Panc1 (cell line): ENCODE measurements around the gene KLB. TPM values are rescaled to one million over a fixed set of nuclear protein-coding genes. Genes with fewer than 3 reads are reported as not detected.
"Not testable (repeated sequence)": the region's sequence is repeated elsewhere in the genome, so short reads cannot be mapped to it uniquely, and the experiment has no call there.

ENCODE experiments used
- ATAC-seq: fragments of 200-7000 bp; cut with Tn5 transposase; 2 replicates; pipeline ENCODE4 v1.9.1; 2020; ENCODE audit warnings: mild to moderate bottlenecking, moderate library complexity
- BruUV-seq: library from RNA; stranded (reverse); fragments of 400-500 nt; replicated peaks from 2 replicates; lab custom pipeline; 2021; lab: Mats Ljungman, UMichigan
- CTCF ChIA-PET: fragments of 300-600 bp; sonication (Branson Sonifier 250); formaldehyde crosslinking; loops from one replicate; lab custom pipeline; 2022; ENCODE audit warnings: antibody characterized with exemption; lab: Charles Lee
- POLR2A ChIA-PET: fragments of 300-600 bp; sonication (Branson Sonifier 250); formaldehyde crosslinking; loops from one replicate; lab custom pipeline; 2022; ENCODE audit warnings: antibody characterized with exemption; lab: Charles Lee
- DNase-seq: peaks from one replicate; pipeline ENCODE4 v3.0.0-alpha.2; 2010; ENCODE audit warnings: low read depth, low spot score
- H3K27ac ChIP-seq: 2 replicates; pipeline ENCODE4 v1.5.1; 2011; ENCODE audit warnings: mild to moderate bottlenecking, low read length, inconsistent platforms
- H3K27me3 ChIP-seq: fragments of 200-500 bp; sonication (Bioruptor generic); 2 replicates; pipeline ENCODE4 v1.6.0; 2014; ENCODE audit warnings: low read length, inconsistent platforms; ENCODE audit not compliant: control insufficient read depth, insufficient read depth
- H3K36me3 ChIP-seq: fragments of 200-500 bp; sonication (Bioruptor generic); 2 replicates; pipeline ENCODE4 v1.5.1; 2014; ENCODE audit warnings: inconsistent platforms, mild to moderate bottlenecking, low read length, moderate library complexity; ENCODE audit not compliant: control insufficient read depth, insufficient read depth
- H3K4me1 ChIP-seq: 2 replicates; pipeline ENCODE4 v1.5.1; 2011; ENCODE audit warnings: inconsistent platforms, mild to moderate bottlenecking, low read length, moderate library complexity; ENCODE audit not compliant: control insufficient read depth, insufficient read depth
- H3K4me3 ChIP-seq, 2 experiments: 2 replicates each; pipeline ENCODE4 v1.5.1; 2011 to 2012; ENCODE audit warnings: low read depth in 2 of 2, low read length in 2 of 2, mild to moderate bottlenecking in 2 of 2, inconsistent platforms in 1 of 2, moderate library complexity in 1 of 2
- H3K9me3 ChIP-seq: fragments of 200-500 bp; sonication (Bioruptor generic); 2 replicates; pipeline ENCODE4 v1.5.1; 2014; ENCODE audit warnings: low read depth, mild to moderate bottlenecking, inconsistent platforms, low read length, moderate library complexity; ENCODE audit not compliant: control insufficient read depth, insufficient read depth
- POLR2AphosphoS5 ChIP-seq: IDR thresholded peaks from 2 replicates; pipeline ENCODE4 v1.6.1; 2012; ENCODE audit warnings: mild to moderate bottlenecking, low read depth, low read length, moderate library complexity
- SIN3A ChIP-seq: IDR thresholded peaks from 2 replicates; pipeline ENCODE4 v1.6.1; 2012; ENCODE audit warnings: low read depth, mild to moderate bottlenecking, low read length, moderate library complexity, borderline replicate concordance; ENCODE audit not compliant: insufficient read depth
- TCF7L2 ChIP-seq: IDR thresholded peaks from 2 replicates; pipeline ENCODE4 v1.6.1; 2011; ENCODE audit warnings: mild to moderate bottlenecking, low read depth, low read length, inconsistent platforms
- in situ Hi-C: cut with HindIII; loops from 2 replicates; pipeline ENCODE4 v1.10.0; 2016; ENCODE audit warnings: low sequenced_read_pairs, low pct_unique_long_range_greater_than_20kb
- intact Hi-C: fragments of 100-400 bp; cut with micrococcal nuclease; formaldehyde crosslinking; loops from one replicate; pipeline ENCODE4 v1.10.0; 2022; ENCODE audit not compliant: unreplicated experiment
- total RNA-seq: library from RNA; stranded (reverse); gene quantifications from one replicate; pipeline ENCODE4 v1.2.1, GENCODE V29; 2021; ENCODE audit not compliant: unreplicated experiment
- TF ChIP-seq, protein P1 (sequence below): fragments of 450-650 bp; IDR thresholded peaks from 2 replicates; pipeline ENCODE4 v1.5.1; 2017; ENCODE audit warnings: mild to moderate bottlenecking
- TF ChIP-seq, protein P2 (sequence below), 2 experiments: IDR thresholded peaks; 2 replicates each; pipeline ENCODE4 v1.6.1; 2011 to 2012; ENCODE audit warnings: low read depth in 2 of 2, control low read depth in 1 of 2, low read length in 1 of 2, mild to moderate bottlenecking in 1 of 2, moderate library complexity in 1 of 2; ENCODE audit not compliant: insufficient read depth in 1 of 2

Gene KLB
- total RNA-seq, 1 experiment from 2014 or later: not detected

DNA sequence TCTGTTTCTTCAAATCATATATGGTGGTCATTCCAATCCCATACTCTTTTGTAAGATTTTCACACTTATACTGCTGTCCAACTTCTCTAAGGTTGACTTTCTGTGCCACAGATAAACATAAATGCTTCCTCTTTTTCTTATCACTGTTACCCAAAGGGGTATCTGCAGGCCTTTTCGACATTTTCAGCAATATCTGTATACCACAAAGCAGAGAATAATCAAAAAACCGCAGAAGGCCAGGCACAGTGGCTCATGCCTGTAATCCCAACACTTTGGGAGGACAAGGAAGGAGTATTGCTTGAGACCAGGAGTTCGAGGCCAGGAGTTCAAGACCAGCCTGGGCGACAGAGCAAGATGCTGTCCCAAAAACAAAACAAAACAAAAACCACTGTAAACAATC is 37.4 kb upstream of the KLB start:
- no peak for ATAC-seq

DNA sequence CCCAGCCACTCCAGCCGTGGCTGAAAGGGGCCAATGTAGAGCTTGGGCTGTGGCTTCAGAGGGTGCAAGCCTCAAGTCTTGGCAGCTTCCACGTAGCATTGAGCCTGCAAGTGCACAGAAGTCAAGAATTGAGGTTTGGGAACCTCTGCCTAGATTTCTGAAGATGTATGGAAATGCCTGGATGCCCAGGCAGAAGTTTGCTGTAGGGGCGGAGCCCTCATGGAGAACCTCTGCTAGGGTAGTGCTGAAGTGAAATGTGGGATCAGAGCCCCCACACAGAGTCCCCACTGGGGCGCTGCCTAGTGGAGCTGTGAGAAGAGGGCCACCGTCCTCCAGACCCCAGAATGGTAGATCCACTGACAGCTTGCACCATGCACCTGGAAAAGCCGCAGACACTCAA is 35.5 kb upstream of the KLB start:
- POLR2A ChIA-PET: not testable (repeated sequence)

More for the DNA sequence above, 37.4 kb upstream of the KLB start:
- TF ChIP-seq, protein P1, sequence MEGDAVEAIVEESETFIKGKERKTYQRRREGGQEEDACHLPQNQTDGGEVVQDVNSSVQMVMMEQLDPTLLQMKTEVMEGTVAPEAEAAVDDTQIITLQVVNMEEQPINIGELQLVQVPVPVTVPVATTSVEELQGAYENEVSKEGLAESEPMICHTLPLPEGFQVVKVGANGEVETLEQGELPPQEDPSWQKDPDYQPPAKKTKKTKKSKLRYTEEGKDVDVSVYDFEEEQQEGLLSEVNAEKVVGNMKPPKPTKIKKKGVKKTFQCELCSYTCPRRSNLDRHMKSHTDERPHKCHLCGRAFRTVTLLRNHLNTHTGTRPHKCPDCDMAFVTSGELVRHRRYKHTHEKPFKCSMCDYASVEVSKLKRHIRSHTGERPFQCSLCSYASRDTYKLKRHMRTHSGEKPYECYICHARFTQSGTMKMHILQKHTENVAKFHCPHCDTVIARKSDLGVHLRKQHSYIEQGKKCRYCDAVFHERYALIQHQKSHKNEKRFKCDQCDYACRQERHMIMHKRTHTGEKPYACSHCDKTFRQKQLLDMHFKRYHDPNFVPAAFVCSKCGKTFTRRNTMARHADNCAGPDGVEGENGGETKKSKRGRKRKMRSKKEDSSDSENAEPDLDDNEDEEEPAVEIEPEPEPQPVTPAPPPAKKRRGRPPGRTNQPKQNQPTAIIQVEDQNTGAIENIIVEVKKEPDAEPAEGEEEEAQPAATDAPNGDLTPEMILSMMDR: no peak
- TF ChIP-seq POLR2AphosphoS5 (no peak), TCF7L2 (no peak)
- TF ChIP-seq, protein P2, sequence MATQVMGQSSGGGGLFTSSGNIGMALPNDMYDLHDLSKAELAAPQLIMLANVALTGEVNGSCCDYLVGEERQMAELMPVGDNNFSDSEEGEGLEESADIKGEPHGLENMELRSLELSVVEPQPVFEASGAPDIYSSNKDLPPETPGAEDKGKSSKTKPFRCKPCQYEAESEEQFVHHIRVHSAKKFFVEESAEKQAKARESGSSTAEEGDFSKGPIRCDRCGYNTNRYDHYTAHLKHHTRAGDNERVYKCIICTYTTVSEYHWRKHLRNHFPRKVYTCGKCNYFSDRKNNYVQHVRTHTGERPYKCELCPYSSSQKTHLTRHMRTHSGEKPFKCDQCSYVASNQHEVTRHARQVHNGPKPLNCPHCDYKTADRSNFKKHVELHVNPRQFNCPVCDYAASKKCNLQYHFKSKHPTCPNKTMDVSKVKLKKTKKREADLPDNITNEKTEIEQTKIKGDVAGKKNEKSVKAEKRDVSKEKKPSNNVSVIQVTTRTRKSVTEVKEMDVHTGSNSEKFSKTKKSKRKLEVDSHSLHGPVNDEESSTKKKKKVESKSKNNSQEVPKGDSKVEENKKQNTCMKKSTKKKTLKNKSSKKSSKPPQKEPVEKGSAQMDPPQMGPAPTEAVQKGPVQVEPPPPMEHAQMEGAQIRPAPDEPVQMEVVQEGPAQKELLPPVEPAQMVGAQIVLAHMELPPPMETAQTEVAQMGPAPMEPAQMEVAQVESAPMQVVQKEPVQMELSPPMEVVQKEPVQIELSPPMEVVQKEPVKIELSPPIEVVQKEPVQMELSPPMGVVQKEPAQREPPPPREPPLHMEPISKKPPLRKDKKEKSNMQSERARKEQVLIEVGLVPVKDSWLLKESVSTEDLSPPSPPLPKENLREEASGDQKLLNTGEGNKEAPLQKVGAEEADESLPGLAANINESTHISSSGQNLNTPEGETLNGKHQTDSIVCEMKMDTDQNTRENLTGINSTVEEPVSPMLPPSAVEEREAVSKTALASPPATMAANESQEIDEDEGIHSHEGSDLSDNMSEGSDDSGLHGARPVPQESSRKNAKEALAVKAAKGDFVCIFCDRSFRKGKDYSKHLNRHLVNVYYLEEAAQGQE (IDR thresholded peaks at IDR 0.05; ENCODE audit: insufficient read depth in 1 of 2, low read depth in 2 of 2, low read length in 1 of 2): no peak
- Histone ChIP-seq H3K36me3 (peaks cover 4% of the 10 kb centered on the region; the same call in 1 of the 2 replicates), H3K27me3 (no peaks in the 10 kb centered on the region), H3K4me1 (peaks cover 8% of the 10 kb centered on the region; the same call in 1 of the 2 replicates), H3K27ac (no peak overlapping the region), H3K4me3 (no peak overlapping the region), H3K9me3 (no peaks in the 10 kb centered on the region)
- no peak for DNase-seq
- CTCF ChIA-PET: no interaction called here
- in situ Hi-C loops (no loop called here), intact Hi-C loops (no loop called here)
- BruUV-seq: no TSS peak
- POLR2A ChIA-PET: no interaction called here

DNA sequence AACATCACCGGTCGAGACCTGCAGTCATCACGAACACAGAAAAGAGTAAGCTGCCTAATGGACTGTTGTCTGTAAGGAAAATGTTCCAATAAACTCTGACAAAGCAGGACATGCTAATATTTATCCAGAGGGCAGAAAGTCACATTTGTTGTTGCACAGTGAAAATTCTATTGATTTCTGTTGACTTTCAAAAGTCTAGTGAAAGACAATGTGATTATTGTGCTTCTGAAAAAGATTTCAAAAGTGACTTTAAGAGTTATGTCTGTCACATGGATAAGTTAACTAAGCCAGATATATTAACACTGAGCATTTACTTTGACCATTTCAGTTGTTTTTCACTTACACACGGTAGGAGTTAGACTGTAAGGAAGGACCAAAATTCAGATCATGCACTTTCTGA is 31.3 kb upstream of the KLB start:
- POLR2A ChIA-PET: no interaction called here
- ATAC-seq: no peak
- no peak overlapping the region for H3K4me3 ChIP-seq
- TF ChIP-seq TCF7L2 (no peak), POLR2AphosphoS5 (no peak), SIN3A (no peak)
- TF ChIP-seq, protein P2 (IDR thresholded peaks at IDR 0.05; ENCODE audit: insufficient read depth in 1 of 2, low read depth in 2 of 2, low read length in 1 of 2): no peak
- TF ChIP-seq, protein P1: no peak
- H3K27ac ChIP-seq: no peak overlapping the region
- H3K9me3 ChIP-seq: no peaks in the 10 kb centered on the region
- intact Hi-C loops: no loop called here
- H3K4me1 ChIP-seq: no peaks in the 10 kb centered on the region
- no peaks in the 10 kb centered on the region for H3K27me3 ChIP-seq
- CTCF ChIA-PET: no interaction called here
- BruUV-seq: no TSS peak
- in situ Hi-C loops: no loop called here
- H3K36me3 ChIP-seq: no peaks in the 10 kb centered on the region
- no peak for DNase-seq

More for the DNA sequence above, 35.5 kb upstream of the KLB start:
- BruUV-seq, H3K9me3 ChIP-seq, CTCF ChIA-PET, H3K4me3 ChIP-seq, H3K27ac ChIP-seq, DNase-seq, H3K36me3 ChIP-seq, H3K4me1 ChIP-seq, ATAC-seq, in situ Hi-C loops, intact Hi-C loops, H3K27me3 ChIP-seq: not testable (repeated sequence)
